Neural cell (in vitro differentiated cells): Measurements from ENCODE around the gene LPIN3.

Experiments used
- EZH2 ChIP-seq: fragments of 200-600, 300-800 bp; shearing (Covaris generic), sonication (generic); IDR thresholded peaks from 2 replicates; pipeline ENCODE4 v1.6.1; 2014; ENCODE audit warnings: antibody characterized with exemption, low read length, borderline replicate concordance, mild to moderate bottlenecking; ENCODE audit not compliant: insufficient read depth, poor library complexity, severe bottlenecking
- MXI1 ChIP-seq: fragments of 450-650 bp; conservative IDR thresholded peaks from 2 replicates; pipeline ENCODE4 v1.6.1; 2014; ENCODE audit warnings: antibody characterized with exemption, mild to moderate bottlenecking; ENCODE audit not compliant: poor library complexity, severe bottlenecking
- POLR2AphosphoS5 ChIP-seq: IDR thresholded peaks from 2 replicates; pipeline ENCODE4 v1.6.1; 2012
- SMC3 ChIP-seq: fragments of 450-650 bp; conservative IDR thresholded peaks from 2 replicates; pipeline ENCODE4 v1.6.1; 2014; ENCODE audit warnings: antibody characterized with exemption, mild to moderate bottlenecking, moderate library complexity; ENCODE audit not compliant: poor library complexity
- TF ChIP-seq, protein P1 (sequence below): fragments of 450-650 bp; IDR thresholded peaks from 2 replicates; pipeline ENCODE4 v1.5.1; 2014; ENCODE audit warnings: antibody characterized with exemption, mild to moderate bottlenecking, moderate library complexity; ENCODE audit not compliant: poor library complexity, severe bottlenecking

DNA sequence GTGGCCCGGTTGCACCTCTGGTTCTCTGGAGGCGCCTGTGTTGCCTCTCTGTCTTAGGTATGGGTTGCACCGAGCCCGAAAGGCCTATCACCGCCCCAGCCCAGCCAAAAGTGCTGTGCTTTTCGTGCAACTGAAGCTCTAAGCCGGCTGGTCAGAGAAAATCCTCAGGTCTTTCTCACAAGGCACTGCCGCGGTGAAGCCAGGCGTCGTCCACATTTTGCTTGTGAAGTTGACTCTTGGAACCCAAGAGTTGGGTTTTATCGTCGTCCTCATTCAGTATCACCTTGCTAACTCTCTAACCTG lies 26.7 kb downstream of the LPIN3 start:
- TF ChIP-seq EZH2 (no peak), SMC3 (no peak), POLR2AphosphoS5 (no peak), MXI1 (no peak)
- TF ChIP-seq, protein P1, sequence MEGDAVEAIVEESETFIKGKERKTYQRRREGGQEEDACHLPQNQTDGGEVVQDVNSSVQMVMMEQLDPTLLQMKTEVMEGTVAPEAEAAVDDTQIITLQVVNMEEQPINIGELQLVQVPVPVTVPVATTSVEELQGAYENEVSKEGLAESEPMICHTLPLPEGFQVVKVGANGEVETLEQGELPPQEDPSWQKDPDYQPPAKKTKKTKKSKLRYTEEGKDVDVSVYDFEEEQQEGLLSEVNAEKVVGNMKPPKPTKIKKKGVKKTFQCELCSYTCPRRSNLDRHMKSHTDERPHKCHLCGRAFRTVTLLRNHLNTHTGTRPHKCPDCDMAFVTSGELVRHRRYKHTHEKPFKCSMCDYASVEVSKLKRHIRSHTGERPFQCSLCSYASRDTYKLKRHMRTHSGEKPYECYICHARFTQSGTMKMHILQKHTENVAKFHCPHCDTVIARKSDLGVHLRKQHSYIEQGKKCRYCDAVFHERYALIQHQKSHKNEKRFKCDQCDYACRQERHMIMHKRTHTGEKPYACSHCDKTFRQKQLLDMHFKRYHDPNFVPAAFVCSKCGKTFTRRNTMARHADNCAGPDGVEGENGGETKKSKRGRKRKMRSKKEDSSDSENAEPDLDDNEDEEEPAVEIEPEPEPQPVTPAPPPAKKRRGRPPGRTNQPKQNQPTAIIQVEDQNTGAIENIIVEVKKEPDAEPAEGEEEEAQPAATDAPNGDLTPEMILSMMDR, result no peak
